Brain microvascular endothelial cell (primary cell): ENCODE measurements around the gene GRIK3.

Experiments
- DNase-seq: peaks from one replicate; pipeline ENCODE4 v3.0.0-alpha.2; 2020
- H3K27ac ChIP-seq: fragments of 250-450 bp; sonication (Bioruptor Pico); 2 replicates; pipeline ENCODE4 v1.5.1; 2020; ENCODE audit warnings: mild to moderate bottlenecking, moderate library complexity
- H3K27me3 ChIP-seq: fragments of 250-450 bp; sonication (Bioruptor Pico); replicated peaks from 2 replicates; pipeline ENCODE4 v1.5.1; 2020; ENCODE audit warnings: mild to moderate bottlenecking
- H3K36me3 ChIP-seq: fragments of 250-450 bp; sonication (Bioruptor Pico); replicated peaks from 2 replicates; pipeline ENCODE4 v1.5.1; 2020; ENCODE audit warnings: mild to moderate bottlenecking
- H3K4me3 ChIP-seq: 2 replicates; pipeline ENCODE4 v1.5.1; 2011; ENCODE audit warnings: low read depth, mild to moderate bottlenecking, control low read depth, low read length, moderate library complexity
- CTCF ChIP-seq: IDR thresholded peaks from 2 replicates; pipeline ENCODE4 v1.5.1; 2011; ENCODE audit warnings: low read depth, mild to moderate bottlenecking, moderate library complexity, low read length, control low read depth, inconsistent platforms; ENCODE audit errors: missing control alignments
- in situ Hi-C: cut with HindIII; loops from 2 replicates; pipeline ENCODE4 v1.10.0; 2017; ENCODE audit warnings: low sequenced_read_pairs, low pct_ligation_motif_present

GRIK3 gene

GRCh38 chr1:36759355-36759754 is 275.0 kb downstream of the GRIK3 start:
- no peaks in the 10 kb centered on the region for H3K36me3 ChIP-seq
- no peak overlapping the region for H3K27ac ChIP-seq
- in situ Hi-C loops, result no loop called here
- DNase-seq, result no peak
- TF ChIP-seq CTCF, result no peak
- H3K4me3 ChIP-seq, result no peak overlapping the region
- H3K27me3 ChIP-seq, result no peaks in the 10 kb centered on the region

- in situ Hi-C loops, result no loop called here
Observed at GRCh38 chr1:36755303-36756230, 278.7 kb downstream of the GRIK3 start.

GRCh38 chr1:36754366-36754765 is 279.9 kb downstream of the GRIK3 start:
- H3K27ac ChIP-seq, result no peak overlapping the region
- TF ChIP-seq CTCF, result no peak
- no peaks in the 10 kb centered on the region for H3K27me3 ChIP-seq
- DNase-seq, result no peak
- in situ Hi-C loops, result no loop called here
- no peak overlapping the region for H3K4me3 ChIP-seq
- no peaks in the 10 kb centered on the region for H3K36me3 ChIP-seq

More at GRCh38 chr1:36755303-36756230, 278.7 kb downstream of the GRIK3 start:
- Histone ChIP-seq H3K36me3 (no peaks in the 10 kb centered on the region), H3K4me3 (no peak overlapping the region), H3K27me3 (no peaks in the 10 kb centered on the region), H3K27ac (no peak overlapping the region)
- TF ChIP-seq CTCF, result no peak
- DNase-seq, result no peak

GRCh38 chr1:36753451-36753850 is 280.9 kb downstream of the GRIK3 start:
- in situ Hi-C loops, result no loop called here
- no peaks in the 10 kb centered on the region for H3K27me3 ChIP-seq
- TF ChIP-seq CTCF, result no peak
- H3K4me3 ChIP-seq, result no peak overlapping the region
- no peaks in the 10 kb centered on the region for H3K36me3 ChIP-seq
- DNase-seq, result no peak
- H3K27ac ChIP-seq, result no peak overlapping the region

- TF ChIP-seq CTCF, result no peak
- H3K27me3 ChIP-seq, result no peaks in the 10 kb centered on the region
- H3K36me3 ChIP-seq, result no peaks in the 10 kb centered on the region
- no peak for DNase-seq
- in situ Hi-C loops, result no loop called here
- H3K27ac ChIP-seq, result no peak overlapping the region
- H3K4me3 ChIP-seq, result no peak overlapping the region
Observed at GRCh38 chr1:36752891-36753361, 281.4 kb downstream of the GRIK3 start.
